GM18526 (cell line): ENCODE data around the gene GPATCH2L.

Source experiments
- POLR2A ChIP-seq: IDR thresholded peaks from 3 replicates; pipeline ENCODE4 v1.6.1; 2011; ENCODE audit not compliant: insufficient read length; ENCODE audit errors: extremely low read depth

The GPATCH2L gene

GRCh38 chr14:76204461-76205230 lies 52.9 kb downstream of the GPATCH2L start:
- no peak for TF ChIP-seq POLR2A

- TF ChIP-seq POLR2A, result no peak
Measured at GRCh38 chr14:76205708-76206107, 54.0 kb downstream of the GPATCH2L start.

- TF ChIP-seq POLR2A, result no peak
Measured at GRCh38 chr14:76208340-76208739, 56.6 kb downstream of the GPATCH2L start.

DNA sequence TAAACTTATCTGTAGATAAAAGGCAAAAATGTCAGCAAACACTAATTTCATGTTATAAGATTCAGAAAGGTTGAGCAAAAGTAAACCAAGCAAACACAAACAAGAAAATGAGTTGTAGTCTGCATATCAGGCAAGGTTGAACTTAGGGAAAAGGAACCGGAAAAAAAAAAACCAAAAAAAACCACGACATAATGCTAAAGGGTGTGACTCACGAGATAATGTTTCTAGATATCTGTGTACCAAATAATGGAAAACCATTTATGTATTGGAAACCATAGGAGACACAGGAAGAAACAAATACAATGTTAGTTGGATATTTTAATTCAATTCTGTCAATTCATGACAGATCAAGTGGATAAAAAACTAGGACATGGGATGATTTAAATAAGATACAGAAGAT lies 60.5 kb downstream of the GPATCH2L start:
- no peak for TF ChIP-seq POLR2A

GRCh38 chr14:76217179-76217578 lies 65.5 kb downstream of the GPATCH2L start:
- no peak for TF ChIP-seq POLR2A

DNA sequence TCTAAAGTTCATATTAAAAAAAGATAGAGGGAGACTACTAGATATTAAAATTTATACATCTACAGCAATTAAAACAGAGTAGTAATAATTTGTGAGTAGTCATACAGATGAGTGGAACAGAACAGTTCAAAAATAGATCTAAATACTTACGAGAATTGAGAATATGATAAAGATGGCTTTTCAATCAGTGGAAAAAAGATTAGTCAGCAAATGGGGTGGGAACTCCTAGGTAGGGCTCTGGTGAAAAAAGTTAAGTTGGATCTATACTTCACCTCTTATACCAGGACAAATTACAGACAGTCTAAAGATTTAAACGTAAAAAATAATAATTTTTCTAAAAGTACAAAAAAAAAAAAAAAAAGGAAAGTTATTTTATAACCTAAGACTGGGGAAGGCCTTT lies 66.9 kb downstream of the GPATCH2L start:
- no peak for TF ChIP-seq POLR2A

GRCh38 chr14:76219873-76220272 lies 68.2 kb downstream of the GPATCH2L start:
- no peak for TF ChIP-seq POLR2A

- no peak for TF ChIP-seq POLR2A
Measured at GRCh38 chr14:76227450-76228050, 75.8 kb downstream of the GPATCH2L start.

GRCh38 chr14:76228138-76228537 lies 76.4 kb downstream of the GPATCH2L start:
- TF ChIP-seq POLR2A, result no peak

DNA sequence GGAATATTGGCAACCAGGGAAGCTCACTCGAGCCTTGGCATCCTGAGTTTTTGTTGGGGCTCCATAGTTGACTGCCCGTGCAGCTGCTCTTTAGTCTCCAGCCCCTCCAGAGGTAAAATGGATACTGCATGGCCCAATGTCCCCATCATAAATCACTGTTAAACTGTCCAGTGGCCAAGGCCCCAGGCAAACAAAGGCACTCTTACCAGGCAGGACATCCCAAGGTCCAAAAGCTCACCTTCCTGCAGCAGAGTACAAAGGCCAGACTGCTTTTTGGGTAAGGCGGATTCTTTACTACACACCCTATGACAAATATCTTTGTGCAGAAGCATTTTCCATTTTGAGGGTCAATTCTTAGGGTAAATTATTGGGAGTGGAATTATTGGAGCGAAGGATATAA lies 81.1 kb downstream of the GPATCH2L start:
- TF ChIP-seq POLR2A, result no peak

DNA sequence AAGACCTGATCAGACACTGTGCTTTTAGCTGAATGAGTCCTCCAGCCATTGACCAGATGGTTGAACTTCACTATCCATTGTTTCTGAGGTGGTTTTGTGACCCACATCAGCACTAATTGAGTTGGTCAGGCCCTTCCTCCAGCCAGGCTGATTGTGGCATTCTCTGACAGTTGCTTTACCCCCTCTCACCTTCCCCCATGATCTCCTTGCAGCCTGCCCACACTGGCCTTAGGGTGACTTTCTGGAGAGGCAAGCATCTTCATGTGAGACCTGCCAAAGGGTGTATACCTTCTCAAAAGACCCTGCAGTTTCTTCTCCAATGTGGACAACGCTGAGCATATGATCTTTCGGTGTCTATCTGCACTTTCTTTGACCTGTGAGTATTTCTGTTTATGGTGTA lies 83.9 kb downstream of the GPATCH2L start:
- no peak for TF ChIP-seq POLR2A

- no peak for TF ChIP-seq POLR2A
Measured at GRCh38 chr14:76236172-76237130, 84.7 kb downstream of the GPATCH2L start.

DNA sequence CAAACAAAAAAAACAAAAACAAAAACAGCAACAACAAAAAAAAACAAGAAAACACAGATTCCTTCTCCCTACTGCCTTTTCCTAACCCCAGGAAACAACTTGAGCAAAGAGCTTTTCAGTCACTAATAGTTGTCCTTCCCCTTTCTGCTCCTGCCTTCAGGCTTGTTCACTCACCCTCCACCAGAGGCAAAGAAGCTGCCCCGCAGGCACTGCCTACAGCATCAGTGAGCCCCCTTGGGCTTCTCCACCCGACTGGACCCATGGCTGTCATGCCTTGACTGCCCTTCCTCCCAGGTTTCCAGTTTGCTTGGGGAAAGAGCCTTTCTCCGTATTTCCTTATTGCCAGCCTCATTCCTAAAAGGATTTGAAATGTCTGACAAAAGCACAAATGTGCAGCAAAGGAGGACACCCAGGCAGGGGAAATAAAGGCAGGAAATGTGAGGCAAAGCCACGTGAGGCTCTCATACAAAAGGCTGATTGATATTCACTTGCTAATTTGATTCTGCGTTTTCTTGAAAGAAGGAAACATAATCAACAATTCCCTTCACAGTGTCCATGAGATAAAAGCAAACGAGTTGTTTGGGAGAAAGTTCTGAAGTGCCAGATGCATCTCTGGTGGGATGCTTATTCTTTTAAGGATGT lies 85.7 kb downstream of the GPATCH2L start:
- no peak for TF ChIP-seq POLR2A

GRCh38 chr14:76245097-76245496 lies 93.4 kb downstream of the GPATCH2L start:
- no peak for TF ChIP-seq POLR2A

GRCh38 chr14:76250302-76250701 lies 98.6 kb downstream of the GPATCH2L start:
- no peak for TF ChIP-seq POLR2A
